HG02973 (cell line): ENCODE data around the gene ID2.
"Not testable (repeated sequence)": the region's sequence is repeated elsewhere in the genome, so short reads cannot be mapped to it uniquely, and the experiment has no call there.

ENCODE experiments used
- ATAC-seq: cut with Tn5 transposase; IDR thresholded peaks from one replicate; pipeline ENCODE4 v1.9.1; 2021; ENCODE audit warnings: moderate library complexity; ENCODE audit not compliant: unreplicated experiment

The ID2 gene

DNA sequence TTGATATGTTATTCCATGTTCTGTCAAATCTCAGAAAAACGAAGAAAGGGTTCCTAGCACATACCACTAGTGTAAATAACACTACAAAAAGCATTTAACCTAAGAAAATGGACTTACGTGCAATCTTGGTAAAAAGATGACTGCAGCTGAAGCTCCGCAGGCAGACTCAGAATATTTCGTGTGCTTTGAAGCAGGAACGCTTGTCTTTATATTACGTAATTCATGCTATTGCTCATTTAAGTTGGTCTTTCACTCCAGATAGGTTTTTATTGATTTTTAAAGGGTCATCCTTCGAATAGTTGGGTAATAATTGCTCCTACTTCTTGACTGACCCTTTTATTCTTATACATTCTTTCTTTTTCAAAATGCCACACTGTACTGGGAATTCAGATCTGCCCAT lies 44.0 kb downstream of the ID2 start:
- no peak for ATAC-seq

- ATAC-seq = no peak
Observed at GRCh38 chr2:8728305-8729015, 46.6 kb downstream of the ID2 start.

DNA sequence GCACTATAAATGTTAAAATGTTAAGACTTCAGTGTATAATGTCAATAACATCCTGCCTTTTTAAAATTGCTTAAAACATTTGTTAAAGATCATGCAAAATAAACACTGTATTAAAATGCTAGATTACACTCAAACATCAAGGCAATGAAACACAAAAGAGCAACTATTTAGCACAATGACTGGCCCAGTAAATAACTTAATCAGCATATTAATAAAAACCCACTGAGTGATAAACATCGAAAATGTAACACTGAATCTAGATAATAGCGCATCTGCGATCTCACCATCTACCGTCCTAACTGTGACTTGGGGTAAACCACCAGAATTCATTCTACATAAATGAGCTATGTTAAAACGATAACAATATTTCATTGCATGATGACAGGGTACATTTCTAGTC lies 47.2 kb downstream of the ID2 start:
- not testable (repeated sequence) for ATAC-seq

GRCh38 chr2:8729939-8730338 lies 48.1 kb downstream of the ID2 start:
- no peak for ATAC-seq

DNA sequence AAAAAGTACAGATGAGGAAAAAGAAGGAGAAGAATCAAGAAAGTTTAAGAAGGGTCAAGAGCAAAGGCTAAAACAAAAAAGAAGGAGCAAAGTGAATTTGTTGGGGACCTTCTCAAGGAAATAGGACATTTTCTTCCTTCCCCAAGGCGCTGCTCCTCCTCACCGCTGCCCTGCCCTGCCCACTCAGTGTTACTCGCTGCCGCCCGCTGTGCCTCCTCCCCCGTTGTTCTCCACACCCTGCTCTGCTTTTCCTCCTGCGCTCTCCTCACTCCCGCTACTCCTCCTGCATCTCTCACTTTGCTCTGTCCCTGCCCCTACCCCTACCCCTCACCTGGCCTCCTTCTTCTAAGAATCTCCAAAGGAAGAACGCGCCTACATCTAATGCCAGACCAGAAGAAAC lies 50.7 kb downstream of the ID2 start:
- ATAC-seq = no peak
